Neural progenitor cell (in vitro differentiated cells): ENCODE data around the gene GPX7. TPM values are rescaled to one million over a fixed set of nuclear protein-coding genes. Genes with fewer than 3 reads are reported as not detected.

ENCODE experiments used
- DNase-seq: peaks from one replicate; pipeline ENCODE4 v3.0.0-alpha.2; 2016; ENCODE audit warnings: low spot score
- H2AFZ ChIP-seq: fragments of 200-600 bp; sonication (generic); replicated peaks from 2 replicates; pipeline ENCODE4 v1.6.1; 2016; ENCODE audit warnings: antibody characterized with exemption
- H3F3A ChIP-seq: fragments of 200-600 bp; sonication (generic); 2 replicates; pipeline ENCODE4 v1.6.1; 2016; ENCODE audit warnings: antibody characterized with exemption, low read depth
- H3K27ac ChIP-seq: fragments of 200-600 bp; sonication (generic); 2 replicates; pipeline ENCODE4 v1.5.1; 2016; ENCODE audit warnings: mild to moderate bottlenecking
- H3K27me3 ChIP-seq: fragments of 200-600 bp; sonication (generic); 2 replicates; pipeline ENCODE4 v1.6.1; 2016; ENCODE audit warnings: mild to moderate bottlenecking, moderate library complexity
- H3K36me3 ChIP-seq: fragments of 200-600 bp; sonication (generic); 2 replicates; pipeline ENCODE4 v1.5.1; 2016
- H3K4me1 ChIP-seq: fragments of 200-600 bp; sonication (generic); 2 replicates; pipeline ENCODE4 v1.6.1; 2016; ENCODE audit warnings: mixed run types
- H3K4me2 ChIP-seq: fragments of 200-600 bp; sonication (generic); 2 replicates; pipeline ENCODE4 v1.6.1; 2016
- H3K4me3 ChIP-seq: fragments of 200-600 bp; sonication (generic); 2 replicates; pipeline ENCODE4 v1.5.1; 2016
- H3K79me2 ChIP-seq: fragments of 200-600 bp; sonication (generic); 2 replicates; pipeline ENCODE4 v1.6.1; 2016; ENCODE audit warnings: low read depth
- H3K9ac ChIP-seq: fragments of 200-600 bp; sonication (generic); 2 replicates; pipeline ENCODE4 v1.6.1; 2016
- H3K9me3 ChIP-seq: fragments of 200-600 bp; sonication (generic); 2 replicates; pipeline ENCODE4 v1.5.1; 2016; ENCODE audit warnings: low read depth
- H4K20me1 ChIP-seq: fragments of 200-600 bp; sonication (generic); 2 replicates; pipeline ENCODE4 v1.6.1; 2016; ENCODE audit warnings: low read depth
- H3K27ac Mint-ChIP-seq: 3 replicates; pipeline ENCODE4 v1.8.0; 2021; ENCODE audit warnings: mixed read lengths
- H3K27me3 Mint-ChIP-seq: 2 replicates; pipeline ENCODE4 v1.8.0; 2022; ENCODE audit warnings: low read depth, mild to moderate bottlenecking, inconsistent platforms, moderate library complexity, mixed read lengths; ENCODE audit not compliant: insufficient read depth
- H3K36me3 Mint-ChIP-seq: 3 replicates; pipeline ENCODE4 v1.8.0; 2021; ENCODE audit warnings: mixed read lengths
- H3K4me1 Mint-ChIP-seq: 3 replicates; pipeline ENCODE4 v1.8.0; 2021; ENCODE audit warnings: mixed read lengths
- H3K4me3 Mint-ChIP-seq: 3 replicates; pipeline ENCODE4 v1.8.0; 2021; ENCODE audit warnings: mild to moderate bottlenecking, moderate library complexity, mixed read lengths
- H3K9me3 Mint-ChIP-seq: 3 replicates; pipeline ENCODE4 v1.8.0; 2020; ENCODE audit warnings: mixed read lengths
- EZH2 ChIP-seq: fragments of 200-600 bp; sonication (generic); IDR thresholded peaks from 2 replicates; pipeline ENCODE4 v1.6.1; 2017; ENCODE audit warnings: antibody characterized with exemption, mild to moderate bottlenecking, moderate library complexity
- EZH2phosphoT487 ChIP-seq: fragments of 200-600 bp; sonication (generic); IDR thresholded peaks from 2 replicates; pipeline ENCODE4 v1.6.1; 2017; ENCODE audit warnings: antibody characterized with exemption
- total RNA-seq: library from RNA; depleted of rRNA; stranded (reverse); fragments of >200 nt; gene quantifications from 2 replicates; pipeline ENCODE4 v1.2.3, GENCODE V29; 2015; ENCODE audit warnings: low replicate concordance
- TF ChIP-seq, protein P1 (sequence below): fragments of 200-600 bp; sonication (generic); IDR thresholded peaks from 2 replicates; pipeline ENCODE4 v1.5.1; 2017; ENCODE audit warnings: antibody characterized with exemption, mild to moderate bottlenecking

The GPX7 gene
- total RNA-seq, 1 donor from 2014 or later, result 21.9 TPM

DNA sequence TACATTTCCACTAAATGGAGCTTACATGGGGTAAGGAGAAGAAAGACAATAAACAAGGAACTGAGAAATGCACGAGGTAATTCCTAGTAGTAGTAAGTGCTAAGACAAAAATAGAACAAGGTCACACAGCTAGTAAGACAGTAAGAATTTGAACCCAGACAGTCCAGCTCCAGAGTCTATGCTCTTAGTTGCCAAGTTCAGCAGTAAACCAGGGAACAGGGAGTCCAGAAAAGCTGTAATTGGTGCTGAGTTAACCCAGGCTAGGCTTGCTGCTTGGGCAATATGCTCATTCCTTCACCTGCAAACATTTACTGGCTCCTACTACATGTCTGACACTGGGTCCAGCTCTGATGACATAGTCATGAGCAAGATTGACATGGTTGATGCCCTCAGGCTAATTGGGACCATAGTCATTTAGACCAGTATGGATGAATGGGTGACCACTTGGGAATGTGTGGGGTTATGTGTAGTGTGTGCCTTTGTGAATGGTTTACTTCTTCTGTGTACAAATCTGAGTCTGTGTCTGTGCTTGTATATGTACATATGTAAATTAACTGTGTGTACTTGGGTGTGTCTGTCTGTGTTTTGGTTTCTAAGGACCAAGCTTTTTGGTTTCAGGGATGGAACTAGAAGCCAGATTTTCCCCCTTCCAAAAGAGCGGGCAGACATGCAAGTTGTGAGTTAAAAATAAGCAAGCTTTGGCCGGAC lies 2.0 kb downstream of the GPX7 start:
- no peaks in the 10 kb centered on the region for H3K79me2 ChIP-seq
- no peaks in the 10 kb centered on the region for H3K36me3 ChIP-seq

DNA sequence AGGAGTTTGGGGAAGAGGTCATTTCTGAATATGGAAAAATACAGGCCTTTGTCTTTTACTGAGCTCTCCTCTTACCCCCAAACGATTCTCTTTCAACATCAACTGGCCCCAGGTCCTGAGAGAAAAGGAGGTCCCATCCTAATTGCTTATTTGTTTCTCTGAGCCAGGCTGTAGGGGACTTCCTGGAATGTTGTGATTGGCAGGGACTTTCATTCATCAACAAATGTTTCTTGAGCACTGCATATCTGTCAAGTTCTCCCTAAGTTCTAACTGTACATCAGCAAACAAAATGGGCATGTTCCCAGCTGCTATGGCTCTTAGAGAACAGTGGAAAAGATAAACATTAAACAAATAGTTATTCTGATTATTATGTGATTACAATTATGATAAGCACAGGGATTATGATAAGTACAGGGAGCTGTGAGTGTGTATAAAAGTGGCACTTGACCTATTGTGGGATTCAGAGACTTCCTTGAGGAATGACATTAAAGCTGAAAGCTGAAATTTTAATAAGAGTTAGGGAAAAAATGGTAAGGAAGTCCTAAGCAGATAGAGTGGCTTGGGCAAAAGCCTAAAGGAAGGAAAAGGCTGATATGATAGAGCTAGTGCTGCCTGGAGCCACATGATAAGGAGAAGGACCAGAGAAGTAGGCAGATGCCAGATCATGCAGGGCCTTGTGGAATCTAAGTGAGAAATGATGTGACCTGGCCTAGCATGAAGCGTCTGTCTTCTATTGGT lies 11.6 kb downstream of the GPX7 start:
- no peak for DNase-seq
- H3K27me3 ChIP-seq, result no peaks in the 10 kb centered on the region
- Mint-ChIP-seq H3K27ac (peak overlapping the region; percentile 93), H3K27me3 (peaks cover 5% of the 10 kb centered on the region), H3K4me1 (peaks cover 5% of the 10 kb centered on the region), H3K4me3 (no peak overlapping the region), H3K9me3 (no peaks in the 10 kb centered on the region), H3K36me3 (no peaks in the 10 kb centered on the region)
- H3K27ac ChIP-seq, result no peak overlapping the region
- TF ChIP-seq EZH2 (no peak), EZH2phosphoT487 (no peak)
- TF ChIP-seq, protein P1, sequence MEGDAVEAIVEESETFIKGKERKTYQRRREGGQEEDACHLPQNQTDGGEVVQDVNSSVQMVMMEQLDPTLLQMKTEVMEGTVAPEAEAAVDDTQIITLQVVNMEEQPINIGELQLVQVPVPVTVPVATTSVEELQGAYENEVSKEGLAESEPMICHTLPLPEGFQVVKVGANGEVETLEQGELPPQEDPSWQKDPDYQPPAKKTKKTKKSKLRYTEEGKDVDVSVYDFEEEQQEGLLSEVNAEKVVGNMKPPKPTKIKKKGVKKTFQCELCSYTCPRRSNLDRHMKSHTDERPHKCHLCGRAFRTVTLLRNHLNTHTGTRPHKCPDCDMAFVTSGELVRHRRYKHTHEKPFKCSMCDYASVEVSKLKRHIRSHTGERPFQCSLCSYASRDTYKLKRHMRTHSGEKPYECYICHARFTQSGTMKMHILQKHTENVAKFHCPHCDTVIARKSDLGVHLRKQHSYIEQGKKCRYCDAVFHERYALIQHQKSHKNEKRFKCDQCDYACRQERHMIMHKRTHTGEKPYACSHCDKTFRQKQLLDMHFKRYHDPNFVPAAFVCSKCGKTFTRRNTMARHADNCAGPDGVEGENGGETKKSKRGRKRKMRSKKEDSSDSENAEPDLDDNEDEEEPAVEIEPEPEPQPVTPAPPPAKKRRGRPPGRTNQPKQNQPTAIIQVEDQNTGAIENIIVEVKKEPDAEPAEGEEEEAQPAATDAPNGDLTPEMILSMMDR, result no peak
- H3K9ac ChIP-seq, result no peak overlapping the region
- no peaks in the 10 kb centered on the region for H3K9me3 ChIP-seq
- no peaks in the 10 kb centered on the region for H3K4me1 ChIP-seq
- no peak overlapping the region for H3K4me3 ChIP-seq
- no peaks in the 10 kb centered on the region for H4K20me1 ChIP-seq
- no peaks in the 10 kb centered on the region for H3K79me2 ChIP-seq
- no peak overlapping the region for H3K4me2 ChIP-seq
- H3K36me3 ChIP-seq, result no peaks in the 10 kb centered on the region
- no peak overlapping the region for H2AFZ ChIP-seq
- H3F3A ChIP-seq, result no peaks in the 10 kb centered on the region

More for the DNA sequence above, 2.0 kb downstream of the GPX7 start:
- Histone ChIP-seq H3K27ac (no peak overlapping the region), H3F3A (peaks cover 12% of the 10 kb centered on the region), H3K9ac (no peak overlapping the region), H3K27me3 (peaks cover 48% of the 10 kb centered on the region), H3K4me2 (no peak overlapping the region), H4K20me1 (no peaks in the 10 kb centered on the region), H3K4me3 (no peak overlapping the region), H3K9me3 (no peaks in the 10 kb centered on the region), H2AFZ (no peak overlapping the region), H3K4me1 (peaks cover 12% of the 10 kb centered on the region)
- no peaks in the 10 kb centered on the region for H3K9me3 Mint-ChIP-seq
- TF ChIP-seq EZH2 (no peak), EZH2phosphoT487 (no peak)
- TF ChIP-seq, protein P1, result no peak
- H3K27ac Mint-ChIP-seq, result no peak overlapping the region
- peaks cover 12% of the 10 kb centered on the region for H3K36me3 Mint-ChIP-seq
- peaks cover 19% of the 10 kb centered on the region for H3K4me1 Mint-ChIP-seq
- H3K27me3 Mint-ChIP-seq, result peaks cover 16% of the 10 kb centered on the region
- H3K4me3 Mint-ChIP-seq, result no peak overlapping the region
- no peak for DNase-seq

DNA sequence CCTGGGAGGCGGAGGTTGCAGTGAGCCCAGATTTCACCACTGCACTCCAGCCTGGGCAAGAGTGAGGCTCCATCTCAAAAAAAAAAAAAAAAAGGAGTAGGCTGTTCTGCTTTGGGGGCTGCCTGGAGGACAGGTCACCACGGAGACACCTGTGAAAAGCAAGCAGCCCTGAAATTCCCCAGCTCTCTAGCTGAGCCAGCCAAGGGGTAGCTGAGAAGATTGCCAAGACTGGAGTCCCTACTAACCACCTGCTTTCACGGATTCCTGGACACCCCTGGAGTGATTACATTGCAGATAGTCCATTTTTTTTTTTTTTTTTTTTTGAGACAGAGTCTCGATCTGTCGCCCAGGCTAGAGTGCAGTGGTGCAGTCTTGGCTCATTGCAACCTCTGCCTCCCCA lies 12.5 kb downstream of the GPX7 start:
- Histone ChIP-seq H3K4me3 (no peak overlapping the region), H3K27ac (no peak overlapping the region), H3F3A (no peaks in the 10 kb centered on the region), H3K27me3 (no peaks in the 10 kb centered on the region), H2AFZ (no peak overlapping the region), H3K9me3 (no peaks in the 10 kb centered on the region), H3K4me2 (no peak overlapping the region), H3K9ac (no peak overlapping the region), H3K4me1 (no peaks in the 10 kb centered on the region), H4K20me1 (no peaks in the 10 kb centered on the region), H3K36me3 (no peaks in the 10 kb centered on the region), H3K79me2 (no peaks in the 10 kb centered on the region)
- Mint-ChIP-seq H3K36me3 (no peaks in the 10 kb centered on the region), H3K27ac (no peak overlapping the region), H3K9me3 (no peaks in the 10 kb centered on the region), H3K4me3 (no peak overlapping the region), H3K4me1 (peaks cover 5% of the 10 kb centered on the region), H3K27me3 (peaks cover 5% of the 10 kb centered on the region)
- DNase-seq, result no peak
- TF ChIP-seq, protein P1, result no peak
- TF ChIP-seq EZH2phosphoT487 (no peak), EZH2 (no peak)
